NCI-H1930 (cell line): ENCODE data around the gene OR5M10.
"Not testable (repeated sequence)": the region's sequence is repeated elsewhere in the genome, so short reads cannot be mapped to it uniquely, and the experiment has no call there.

Experiments
- DNase-seq, 2 experiments: peaks; one replicate each; lab custom pipeline; 2025; lab: John Stamatoyannopoulos, UW

OR5M10 gene

GRCh38 chr11:56577621-56578020, at the start of gene OR5M10:
TSS of gene OR5M10 (minus strand) at chr11:56577721. CDS start at chr11:56577721, 0 bp downstream.
- DNase-seq, result no peak

- DNase-seq, result no peak
Measured at GRCh38 chr11:56625946-56626345, 48.4 kb upstream of the OR5M10 start.

- DNase-seq, result peak in 1 of 2 experiments; percentile 6
Measured at GRCh38 chr11:56624661-56625110, 47.2 kb upstream of the OR5M10 start.

- DNase-seq, result no peak
Measured at GRCh38 chr11:56611174-56611573, 33.7 kb upstream of the OR5M10 start.

- not testable (repeated sequence) for DNase-seq
Measured at GRCh38 chr11:56592088-56592717, 14.7 kb upstream of the OR5M10 start.

GRCh38 chr11:56558574-56558973, 18.9 kb downstream of the OR5M10 start:
- no peak for DNase-seq

- not testable (repeated sequence) for DNase-seq
Measured at GRCh38 chr11:56554691-56555090, 22.8 kb downstream of the OR5M10 start.

GRCh38 chr11:56545531-56545930, 32.0 kb downstream of the OR5M10 start:
- DNase-seq, result no peak

GRCh38 chr11:56543739-56544138, 33.8 kb downstream of the OR5M10 start:
- DNase-seq, result no peak

GRCh38 chr11:56543157-56543556, 34.4 kb downstream of the OR5M10 start, which contains the start of gene OR5M11:
TSS of gene OR5M11 (minus strand) at chr11:56543257. CDS start at chr11:56543257, 0 bp downstream.
- no peak for DNase-seq

- no peak for DNase-seq
Measured at GRCh38 chr11:56533054-56533740, 44.3 kb downstream of the OR5M10 start.

- DNase-seq, result no peak
Measured at GRCh38 chr11:56531856-56532255, 45.7 kb downstream of the OR5M10 start.
